ENCODE results near the gene ITPR2.
"Not testable (repeated sequence)": the region's sequence is repeated elsewhere in the genome, so short reads cannot be mapped to it uniquely, and the experiment has no call there.

Gene ITPR2

DNA sequence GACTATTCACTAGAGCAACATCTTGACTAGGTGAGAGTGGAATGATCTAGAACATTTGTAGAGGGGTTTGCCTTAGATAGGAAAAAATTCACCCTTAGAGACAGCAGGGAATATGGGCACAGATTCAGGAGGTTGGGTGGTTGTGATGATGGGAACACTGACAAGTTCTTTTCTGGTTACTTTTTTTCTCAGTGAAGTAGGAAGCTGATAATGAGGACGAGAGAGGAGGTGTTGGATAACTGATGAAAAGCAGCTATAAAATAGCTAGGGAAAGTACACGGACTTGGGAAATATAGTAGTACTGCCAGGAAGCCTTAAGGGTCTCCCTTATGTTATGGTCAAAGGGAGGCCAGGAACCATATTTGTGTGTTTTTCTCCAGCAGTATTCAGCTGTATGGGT lies 387.1 kb downstream of the ITPR2 start:
- no peak for DNase-seq (ENCODE audit: low read depth)

DNA sequence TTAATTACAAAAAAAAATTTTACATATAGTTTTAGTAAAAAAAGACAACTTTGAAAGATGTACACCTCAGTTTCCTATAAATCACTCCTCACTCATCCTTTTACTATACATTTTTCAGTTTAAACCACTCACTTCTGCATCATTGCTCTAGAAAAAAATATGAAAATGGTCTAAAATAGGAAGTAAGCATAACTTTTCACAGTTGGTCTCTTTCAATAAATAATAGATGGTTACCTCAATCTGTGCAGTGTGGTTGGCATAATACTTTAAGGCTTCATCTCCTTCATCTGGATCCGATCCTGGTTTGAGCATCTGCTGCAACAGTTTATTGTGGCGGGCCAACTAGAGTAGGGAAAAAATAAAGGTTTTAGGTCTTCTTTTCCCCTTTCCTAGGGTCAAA lies 389.7 kb downstream of the ITPR2 start:
- no peak for DNase-seq (ENCODE audit: low read depth)

GRCh38 chr12:26441434-26441833 lies 391.6 kb downstream of the ITPR2 start:
- no peak for DNase-seq (ENCODE audit: low read depth)

DNA sequence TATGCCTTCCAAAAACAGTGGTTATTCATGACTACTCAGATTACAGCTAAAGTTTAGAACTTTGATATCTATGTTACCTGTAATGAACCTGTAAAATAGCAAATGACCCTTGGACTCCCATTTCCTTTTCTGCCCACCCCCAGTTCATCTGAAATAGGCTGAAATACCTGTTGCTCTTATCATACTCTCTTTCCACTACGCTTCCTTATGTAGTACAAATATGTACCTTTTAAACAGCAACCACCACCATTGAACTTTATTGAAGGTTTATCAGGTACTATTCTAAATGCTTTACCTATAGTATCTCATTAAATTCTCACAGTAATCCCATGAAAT lies 398.0 kb downstream of the ITPR2 start:
- no peak for DNase-seq (ENCODE audit: low read depth)

GRCh38 chr12:26434299-26435068 lies 398.5 kb downstream of the ITPR2 start:
- no peak for DNase-seq (ENCODE audit: low read depth)

GRCh38 chr12:26433701-26434100 lies 399.3 kb downstream of the ITPR2 start:
- DNase-seq (ENCODE audit: low read depth): not testable (repeated sequence)

- no peak for DNase-seq (ENCODE audit: low read depth)
These were observed 401.8 kb downstream of the ITPR2 start for GRCh38 chr12:26431211-26431610.

- not testable (repeated sequence) for DNase-seq (ENCODE audit: low read depth)
These were observed 402.4 kb downstream of the ITPR2 start for GRCh38 chr12:26430596-26430995.

DNA sequence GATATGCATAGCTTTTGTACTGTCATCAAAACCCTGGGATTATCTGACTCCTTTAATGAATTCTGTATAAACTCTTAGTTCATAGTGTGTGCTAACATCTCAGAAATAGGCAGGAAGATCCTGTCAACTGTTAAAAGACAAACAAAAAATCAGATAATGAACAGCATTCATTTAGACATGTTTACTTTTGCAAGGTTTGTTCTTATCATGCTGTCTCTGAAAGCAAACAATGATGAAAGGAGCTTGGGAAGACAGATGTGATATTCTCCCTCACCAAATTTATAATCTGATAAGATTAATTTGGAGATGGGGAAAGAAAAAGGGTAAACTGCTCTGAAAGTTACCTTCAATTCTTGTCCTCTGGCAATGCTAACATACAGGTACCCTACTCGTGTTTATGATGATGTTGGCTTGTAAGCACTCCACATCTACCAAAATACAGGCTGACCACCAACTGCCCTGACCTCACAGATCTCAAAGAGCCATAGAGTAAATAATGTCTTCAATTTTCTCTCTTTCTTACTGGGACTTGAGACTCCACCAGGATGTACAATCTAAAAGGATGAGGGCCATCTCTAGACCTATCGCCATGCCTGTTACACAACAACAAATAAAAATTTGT lies 403.8 kb downstream of the ITPR2 start:
- no peak for DNase-seq (ENCODE audit: low read depth)

GRCh38 chr12:26428420-26428819 lies 404.6 kb downstream of the ITPR2 start:
- DNase-seq (ENCODE audit: low read depth): no peak

DNA sequence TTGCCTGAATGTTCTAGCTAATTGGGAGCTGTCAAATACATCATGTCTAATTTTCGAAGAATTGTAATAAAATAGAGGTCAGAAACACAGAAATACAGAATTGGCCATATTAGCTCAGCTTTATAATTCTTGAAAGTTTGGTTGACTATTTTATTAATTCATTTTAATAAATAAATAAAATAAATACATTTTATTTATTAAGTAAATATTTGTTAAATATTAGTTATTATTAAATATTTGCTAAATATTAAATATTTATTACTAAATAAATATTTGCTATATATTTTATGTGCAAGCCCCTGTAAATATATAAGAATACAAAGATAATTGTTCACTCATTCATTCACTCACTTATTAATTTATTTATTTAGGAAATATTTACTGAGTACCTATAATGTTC lies 406.3 kb downstream of the ITPR2 start:
- no peak for DNase-seq (ENCODE audit: low read depth)

GRCh38 chr12:26425587-26426260 lies 407.3 kb downstream of the ITPR2 start:
- no peak for DNase-seq (ENCODE audit: low read depth)

DNA sequence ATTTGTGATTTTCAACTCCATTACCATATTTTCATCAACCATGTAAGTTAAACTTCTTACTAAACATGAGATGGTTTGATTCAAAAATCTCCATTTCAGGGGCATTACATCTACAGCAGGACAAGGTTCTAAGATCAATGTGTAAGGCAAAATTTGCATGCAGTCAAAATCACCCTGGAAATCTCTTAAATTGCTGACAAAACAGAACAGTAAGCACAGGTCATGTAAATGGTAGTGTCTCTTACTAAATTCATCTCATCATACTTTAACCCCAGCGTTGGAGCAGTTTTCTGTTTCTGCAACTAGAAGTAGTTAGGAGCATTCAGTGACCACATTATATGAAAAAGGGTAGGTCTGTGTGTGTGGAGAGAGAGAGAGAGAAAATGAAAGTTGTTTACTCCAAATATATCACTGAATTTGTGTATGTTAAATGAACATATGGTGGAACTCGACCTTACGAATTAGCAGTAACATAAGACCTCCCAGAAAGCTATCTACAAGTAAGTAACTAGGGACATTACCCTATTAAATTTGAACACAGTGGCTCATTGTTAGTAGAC lies 410.1 kb downstream of the ITPR2 start:
- DNase-seq (ENCODE audit: low read depth): no peak

- DNase-seq (ENCODE audit: low read depth): no peak
These were observed 416.4 kb downstream of the ITPR2 start for GRCh38 chr12:26416550-26416949.

- DNase-seq (ENCODE audit: low read depth): no peak
These were observed 422.3 kb downstream of the ITPR2 start for GRCh38 chr12:26410689-26411088.

- DNase-seq (ENCODE audit: low read depth): no peak
These were observed 426.2 kb downstream of the ITPR2 start for GRCh38 chr12:26406813-26407212.

DNA sequence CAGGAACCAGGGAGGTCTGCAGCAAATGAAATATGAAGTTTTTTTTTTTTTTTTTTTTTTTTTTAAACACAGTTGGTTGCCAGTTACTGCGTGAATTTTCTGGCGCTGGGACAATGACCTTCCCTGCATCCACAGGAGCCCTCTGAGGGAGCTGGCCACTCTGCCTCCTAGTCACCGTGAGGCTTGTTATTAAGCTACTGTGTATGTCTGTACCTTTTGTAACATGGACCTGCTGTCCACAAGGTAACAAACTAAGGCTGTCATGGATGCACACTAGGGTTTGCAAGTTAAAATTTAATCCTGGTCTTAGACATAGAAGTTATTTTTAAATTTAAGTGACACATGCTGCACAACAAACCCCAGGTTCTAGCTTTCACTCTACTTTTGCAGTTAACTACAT lies 426.6 kb downstream of the ITPR2 start:
- DNase-seq (ENCODE audit: low read depth): no peak

- no peak for DNase-seq (ENCODE audit: low read depth)
These were observed 429.4 kb downstream of the ITPR2 start for GRCh38 chr12:26403601-26404000.

- no peak for DNase-seq (ENCODE audit: low read depth)
These were observed 430.3 kb downstream of the ITPR2 start for GRCh38 chr12:26402648-26403047.

DNA sequence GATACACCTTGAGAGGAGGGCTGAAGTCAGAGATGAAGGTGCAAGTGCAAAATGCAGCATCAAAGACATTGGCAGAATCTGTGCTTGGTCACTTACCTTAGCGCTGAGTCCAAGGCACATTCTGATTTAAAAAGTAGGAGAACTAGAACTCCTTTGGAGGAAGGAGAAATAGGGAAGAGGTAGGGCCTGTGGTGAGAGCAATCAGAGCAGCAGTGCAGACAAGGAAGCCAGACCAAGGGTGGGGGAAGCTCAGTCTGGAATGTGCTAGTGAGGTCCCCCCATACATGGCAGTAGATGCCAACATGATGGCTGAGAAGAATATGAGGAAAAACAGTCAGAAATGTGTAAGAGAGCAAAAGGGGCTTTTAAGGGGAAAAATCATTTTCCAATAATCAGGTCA lies 431.1 kb downstream of the ITPR2 start:
- DNase-seq (ENCODE audit: low read depth): no peak

GRCh38 chr12:26400627-26401026 lies 432.4 kb downstream of the ITPR2 start:
- DNase-seq (ENCODE audit: low read depth): no peak

- no peak for DNase-seq (ENCODE audit: low read depth)
These were observed 433.6 kb downstream of the ITPR2 start for GRCh38 chr12:26399381-26399780.

- no peak for DNase-seq (ENCODE audit: low read depth)
These were observed 436.6 kb downstream of the ITPR2 start for GRCh38 chr12:26396402-26396801.
